MM.1S (cell line): ENCODE results near the gene SEPTIN11.
"Not testable (repeated sequence)": the region's sequence is repeated elsewhere in the genome, so short reads cannot be mapped to it uniquely, and the experiment has no call there.

Experiments used
- EZH2 ChIP-seq: fragments of 300-600 bp; sonication (generic); optimal IDR thresholded peaks from 2 replicates; pipeline ENCODE3; 2017; ENCODE audit warnings: low read depth, mild to moderate bottlenecking, antibody characterized with exemption, low read length, mixed read lengths
- TF ChIP-seq, protein P1 (sequence below): fragments of 300-600 bp; sonication (generic); IDR thresholded peaks from 2 replicates; pipeline ENCODE4 v1.5.1; 2016; ENCODE audit warnings: antibody characterized with exemption, low read length, mixed read lengths

DNA sequence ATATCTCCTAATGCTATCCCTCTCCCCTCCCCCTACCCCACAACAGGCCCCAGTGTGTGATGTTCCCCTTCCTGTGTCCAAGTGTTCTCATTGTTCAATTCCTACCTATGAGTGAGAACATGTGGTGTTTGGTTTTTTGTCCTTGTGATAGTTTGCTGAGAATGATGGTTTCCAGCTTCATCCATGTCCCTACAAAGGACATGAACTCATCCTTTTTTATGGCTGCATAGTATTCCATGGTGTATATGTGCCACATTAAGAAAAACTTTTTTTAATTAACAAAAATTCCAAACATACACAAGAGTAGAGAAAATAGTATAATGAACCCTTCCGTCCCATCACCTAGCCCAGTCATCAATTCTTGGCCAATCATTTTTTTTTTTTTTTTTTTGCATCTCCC is 14.4 kb downstream of the SEPTIN11 start:
- TF ChIP-seq, protein P1, sequence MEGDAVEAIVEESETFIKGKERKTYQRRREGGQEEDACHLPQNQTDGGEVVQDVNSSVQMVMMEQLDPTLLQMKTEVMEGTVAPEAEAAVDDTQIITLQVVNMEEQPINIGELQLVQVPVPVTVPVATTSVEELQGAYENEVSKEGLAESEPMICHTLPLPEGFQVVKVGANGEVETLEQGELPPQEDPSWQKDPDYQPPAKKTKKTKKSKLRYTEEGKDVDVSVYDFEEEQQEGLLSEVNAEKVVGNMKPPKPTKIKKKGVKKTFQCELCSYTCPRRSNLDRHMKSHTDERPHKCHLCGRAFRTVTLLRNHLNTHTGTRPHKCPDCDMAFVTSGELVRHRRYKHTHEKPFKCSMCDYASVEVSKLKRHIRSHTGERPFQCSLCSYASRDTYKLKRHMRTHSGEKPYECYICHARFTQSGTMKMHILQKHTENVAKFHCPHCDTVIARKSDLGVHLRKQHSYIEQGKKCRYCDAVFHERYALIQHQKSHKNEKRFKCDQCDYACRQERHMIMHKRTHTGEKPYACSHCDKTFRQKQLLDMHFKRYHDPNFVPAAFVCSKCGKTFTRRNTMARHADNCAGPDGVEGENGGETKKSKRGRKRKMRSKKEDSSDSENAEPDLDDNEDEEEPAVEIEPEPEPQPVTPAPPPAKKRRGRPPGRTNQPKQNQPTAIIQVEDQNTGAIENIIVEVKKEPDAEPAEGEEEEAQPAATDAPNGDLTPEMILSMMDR: not testable (repeated sequence)
- not testable (repeated sequence) for TF ChIP-seq EZH2
